ENCODE results near the gene CBX7. TPM values are rescaled to one million over a fixed set of nuclear protein-coding genes. Genes with fewer than 3 reads are reported as not detected.

CBX7 gene
- total and polyA plus RNA-seq, 2 experiments from 2014 or later, result 2.6 to 11.5 TPM

GRCh38 chr22:39134366-39135091 is 18.0 kb downstream of the CBX7 start (continued):
- no peak for TF ChIP-seq CTCF (conservative IDR thresholded peaks at IDR 0.05; ENCODE audit: low read depth in 2 of 2)
- no peak for TF ChIP-seq JUNB (IDR thresholded peaks at IDR 0.05; ENCODE audit: unreplicated experiment)
- TF ChIP-seq ZNF114 (CRISPR knock-in tag; IDR thresholded peaks at IDR 0.05), result no peak
- TF ChIP-seq ETS1 (IDR thresholded peaks at IDR 0.05), result no peak

- Mint-ChIP-seq H3K27ac (no peak overlapping the region), H3K4me3 (no peak overlapping the region), H3K36me3 (ENCODE audit: low read depth) (no peaks in the 10 kb centered on the region), H3K4me1 (peaks cover 34% of the 10 kb centered on the region), H3K9me3 (peaks cover 2% of the 10 kb centered on the region; the same call in 1 of the 3 replicates), H3K27me3 (ENCODE audit: insufficient read depth, low read depth, poor library complexity) (peaks cover 19% of the 10 kb centered on the region)
- TF ChIP-seq EZH2phosphoT487 (IDR thresholded peaks at IDR 0.05; ENCODE audit: unreplicated experiment) (no peak), CTCF (conservative IDR thresholded peaks at IDR 0.05; ENCODE audit: low read depth in 2 of 2) (0 out of 4 replicates have a peak, but pooled peaks of 1 of the 2 experiments have one; percentile 4)
- Histone ChIP-seq H2AFZ (no peak overlapping the region), H3K4me2 (no peak overlapping the region), H3K4me1 (ENCODE audit: insufficient read depth) (peaks cover 13% of the 10 kb centered on the region), H3K79me2 (replicated peaks; ENCODE audit: insufficient read depth) (no peaks in the 10 kb centered on the region), H3K27me3 (ENCODE audit: insufficient read depth) (no peaks in the 10 kb centered on the region), H3K9me2 (ENCODE audit: insufficient read depth) (no peaks in the 10 kb centered on the region), H3K36me3 (ENCODE audit: insufficient read depth) (no peaks in the 10 kb centered on the region), H3K27ac (ENCODE audit: low read depth) (no peak overlapping the region), H3F3A (replicated peaks; ENCODE audit: low read depth) (no peaks in the 10 kb centered on the region), H4K20me1 (replicated peaks; ENCODE audit: insufficient read depth) (no peaks in the 10 kb centered on the region), H3K4me3 (no peak overlapping the region)
- no peak for ATAC-seq
- no peak for DNase-seq (ENCODE audit: low spot score)
Measured at GRCh38 chr22:39133871-39134270, 18.6 kb downstream of the CBX7 start.

- Mint-ChIP-seq H3K9me3 (peaks cover 5% of the 10 kb centered on the region; the same call in 1 of the 3 replicates), H3K27ac (no peak overlapping the region), H3K4me3 (no peak overlapping the region), H3K4me1 (peaks cover 30% of the 10 kb centered on the region), H3K27me3 (ENCODE audit: insufficient read depth, low read depth, poor library complexity) (peaks cover 18% of the 10 kb centered on the region), H3K36me3 (ENCODE audit: low read depth) (no peaks in the 10 kb centered on the region)
- Histone ChIP-seq H3K4me3 (no peak overlapping the region), H4K20me1 (replicated peaks; ENCODE audit: insufficient read depth) (no peaks in the 10 kb centered on the region), H3K79me2 (replicated peaks; ENCODE audit: insufficient read depth) (no peaks in the 10 kb centered on the region), H3K27ac (ENCODE audit: low read depth) (no peak overlapping the region), H3K27me3 (ENCODE audit: insufficient read depth) (no peaks in the 10 kb centered on the region), H3K4me2 (no peak overlapping the region), H3K4me1 (ENCODE audit: insufficient read depth) (peaks cover 13% of the 10 kb centered on the region), H3F3A (replicated peaks; ENCODE audit: low read depth) (no peaks in the 10 kb centered on the region), H2AFZ (no peak overlapping the region), H3K36me3 (ENCODE audit: insufficient read depth) (no peaks in the 10 kb centered on the region), H3K9me2 (ENCODE audit: insufficient read depth) (no peaks in the 10 kb centered on the region)
- no peak for ATAC-seq
- DNase-seq (ENCODE audit: low spot score), result no peak
- TF ChIP-seq CTCF (conservative IDR thresholded peaks at IDR 0.05; ENCODE audit: low read depth in 2 of 2) (peak in 1 of 2 experiments; percentile 34; a peak in 2 of 4 replicates), ETS1 (IDR thresholded peaks at IDR 0.05) (no peak)
Measured at GRCh38 chr22:39132871-39133524, 19.5 kb downstream of the CBX7 start.

Measured in GM23338 (cell line).